GM18909 (cell line): ENCODE results near the gene PRDM1.

Experiments
- ATAC-seq: cut with Tn5 transposase; IDR thresholded peaks from one replicate; pipeline ENCODE4 v1.9.1; 2021; ENCODE audit warnings: mild to moderate bottlenecking; ENCODE audit not compliant: unreplicated experiment, poor library complexity

PRDM1 gene

DNA sequence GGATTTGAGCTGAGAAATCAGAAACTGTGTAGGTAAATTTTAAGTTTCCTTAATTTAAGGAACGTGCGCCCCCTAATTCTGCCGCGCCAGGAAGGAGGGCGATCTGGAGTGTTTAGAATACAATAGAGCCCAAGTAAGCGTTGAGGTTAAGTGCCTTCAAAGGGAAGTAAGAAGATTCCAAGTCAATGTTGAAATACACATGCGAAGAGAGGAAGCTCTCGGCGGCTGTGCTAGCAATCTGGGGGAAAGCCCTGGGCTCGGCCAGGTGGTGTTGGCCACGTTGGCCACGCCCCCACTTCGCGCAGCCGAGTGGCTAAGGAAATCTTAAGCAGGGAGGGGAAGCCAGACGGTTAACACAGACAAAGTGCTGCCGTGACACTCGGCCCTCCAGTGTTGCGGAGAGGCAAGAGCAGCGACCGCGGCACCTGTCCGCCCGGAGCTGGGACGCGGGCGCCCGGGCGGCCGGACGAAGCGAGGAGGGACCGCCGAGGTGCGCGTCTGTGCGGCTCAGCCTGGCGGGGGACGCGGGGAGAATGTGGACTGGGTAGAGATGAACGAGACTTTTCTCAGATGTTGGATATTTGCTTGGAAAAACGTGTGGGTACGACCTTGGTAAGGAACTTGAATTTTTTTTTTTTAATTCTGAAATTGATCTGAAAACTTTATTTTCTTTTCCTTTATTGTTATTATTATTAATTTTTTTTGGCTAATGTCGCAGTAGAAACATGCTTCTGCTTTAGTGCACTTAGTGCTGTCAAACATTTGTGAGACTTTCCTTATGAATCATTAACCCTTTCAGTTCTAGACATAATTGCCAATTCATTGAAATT is at the start of gene PRDM1:
Gene PRDM1, plus strand, starts transcription at position 353 of the 830 bp plus-strand sequence. Its CDS starts 218 bp downstream, at position 571.
- peak; percentile 79 for ATAC-seq

DNA sequence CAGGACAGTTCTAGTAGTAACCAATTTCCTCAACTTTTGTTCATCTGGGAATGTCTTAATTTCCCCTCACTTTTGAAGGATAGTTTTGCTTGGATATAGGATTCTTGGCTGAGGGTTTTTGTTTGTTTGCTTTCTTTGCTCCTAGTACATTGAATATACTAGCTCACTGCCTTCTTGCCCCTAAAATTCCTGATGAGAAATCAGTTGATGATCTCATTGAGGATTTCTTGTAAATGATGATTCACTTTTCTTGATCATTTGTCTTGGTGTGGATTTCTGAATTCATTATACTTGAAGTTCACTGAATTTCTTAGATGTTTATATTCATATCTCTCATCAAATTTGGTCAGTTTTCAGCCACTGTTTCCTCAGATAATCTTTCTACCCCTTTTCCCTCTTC is 49.1 kb upstream of the PRDM1 start:
- no peak for ATAC-seq

DNA sequence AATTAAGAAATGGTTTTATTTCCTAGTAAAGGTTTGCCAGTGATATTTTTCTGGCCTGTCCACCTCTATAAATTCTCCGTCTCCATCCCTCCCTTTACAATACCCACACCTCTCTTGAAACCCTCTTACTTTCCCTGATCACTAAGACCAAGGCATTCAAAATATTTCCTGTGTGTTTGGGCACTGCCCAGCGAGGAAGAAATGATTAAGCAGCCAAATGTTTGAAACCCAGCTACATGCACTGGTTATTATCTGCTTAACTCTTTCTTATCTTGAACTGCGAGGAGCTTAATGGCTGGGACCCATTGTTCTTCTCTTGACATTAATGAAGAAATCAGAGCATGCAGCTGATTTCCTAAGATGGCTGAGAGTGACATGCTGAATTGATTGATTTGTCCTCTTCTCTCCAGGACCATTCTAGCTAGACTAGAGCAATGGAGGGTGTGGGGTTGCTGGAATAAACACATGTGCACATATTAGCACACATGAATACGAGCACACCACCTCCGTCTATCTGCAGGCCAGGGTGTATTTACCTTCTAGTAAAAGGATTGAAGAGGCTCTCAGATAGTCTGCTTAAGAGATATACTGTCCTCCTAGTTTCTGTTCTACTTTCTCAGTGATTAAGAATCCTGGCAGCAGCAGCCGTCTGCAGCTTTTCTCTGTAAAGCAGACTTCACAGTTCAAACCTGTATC is 46.1 kb upstream of the PRDM1 start:
- no peak for ATAC-seq

DNA sequence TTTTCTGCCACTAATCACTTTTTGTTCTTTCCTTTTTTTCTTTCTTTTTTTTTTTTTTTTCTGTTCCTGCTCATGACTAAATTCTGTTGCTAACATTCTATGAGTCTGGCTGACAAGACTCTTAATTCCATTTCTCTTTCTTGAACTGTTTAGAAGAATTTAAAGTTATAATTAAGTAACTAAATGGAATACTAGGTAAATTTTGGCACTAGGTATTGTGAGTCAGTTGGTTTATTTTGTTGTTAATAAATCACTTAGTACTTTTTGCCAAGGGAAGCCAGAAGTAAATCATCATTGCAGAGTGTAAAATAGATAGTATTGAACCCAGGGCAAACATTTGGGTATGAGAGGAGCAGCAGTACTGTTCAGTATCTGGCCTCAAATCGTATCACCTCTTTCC is 42.0 kb upstream of the PRDM1 start:
- no peak for ATAC-seq

DNA sequence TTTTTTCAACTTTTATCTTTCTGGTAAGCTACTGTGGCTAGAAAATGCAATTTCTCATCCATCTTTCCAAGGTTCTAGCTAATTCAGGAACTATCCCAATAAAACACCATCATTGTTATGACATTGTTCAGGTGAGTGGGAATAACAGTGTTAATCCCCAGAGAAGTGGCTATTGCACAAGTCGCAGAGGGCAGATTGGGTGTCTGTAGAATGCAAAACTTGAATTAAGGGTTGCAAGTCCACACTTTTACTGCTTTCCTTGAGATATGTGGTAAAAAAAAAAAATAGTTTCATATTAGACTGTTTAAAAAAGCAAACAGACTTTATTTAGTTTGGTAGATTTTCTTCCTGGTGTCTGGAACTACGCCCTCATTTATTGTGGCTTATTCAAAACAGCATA is 41.1 kb upstream of the PRDM1 start:
- no peak for ATAC-seq

DNA sequence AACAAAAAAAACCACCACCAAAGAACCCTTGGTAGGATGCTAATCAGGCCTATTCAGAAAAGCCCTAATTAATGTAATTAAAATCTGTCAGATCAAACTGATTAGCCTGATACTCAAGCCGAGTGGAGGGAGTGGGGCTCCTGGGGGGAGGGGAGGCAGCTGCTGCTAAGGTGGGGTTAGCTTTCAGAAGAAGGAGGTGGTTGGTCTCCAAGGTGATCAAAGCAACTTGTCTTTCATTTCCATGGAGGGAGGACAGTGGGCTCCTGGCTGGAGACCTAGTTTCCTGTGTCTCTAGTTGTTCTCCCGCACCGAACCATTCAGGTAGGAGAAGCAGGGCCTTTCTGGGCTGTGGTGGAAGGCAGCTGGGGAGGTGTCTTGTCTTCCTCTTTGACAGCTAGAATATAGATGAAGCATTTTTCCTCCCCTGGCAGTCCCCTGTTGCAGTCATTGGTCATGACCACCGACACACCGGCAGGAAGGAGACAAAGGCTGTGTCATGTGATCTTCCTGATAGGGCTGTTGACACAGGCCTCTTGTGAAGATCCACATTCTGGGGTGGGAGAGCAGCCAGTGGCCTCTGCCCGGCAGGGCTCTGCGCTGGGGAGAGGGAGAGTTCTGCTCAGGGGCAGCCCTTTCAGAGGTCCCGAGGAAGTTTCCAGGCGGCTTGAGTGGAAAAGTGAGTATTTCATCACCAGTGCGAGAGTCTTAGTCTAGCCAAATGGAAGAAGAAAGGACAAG is 39.9 kb upstream of the PRDM1 start:
- no peak for ATAC-seq

DNA sequence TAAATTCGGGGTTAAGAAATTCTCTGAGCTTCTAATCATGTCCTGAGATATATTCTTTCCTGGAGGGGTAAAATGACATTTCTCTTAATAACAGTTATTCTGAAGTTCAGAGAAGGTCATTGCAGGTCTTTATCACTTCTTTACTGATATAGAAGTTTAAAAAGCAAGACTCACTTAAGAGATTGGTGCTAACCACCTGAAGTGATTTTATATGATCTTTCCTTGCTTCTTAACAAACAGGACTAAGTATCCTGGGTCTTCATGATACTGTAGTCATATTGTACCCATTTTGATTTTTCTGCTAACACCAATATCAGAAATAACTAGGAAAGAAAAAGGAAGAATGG is 39.3 kb upstream of the PRDM1 start:
- ATAC-seq: no peak

DNA sequence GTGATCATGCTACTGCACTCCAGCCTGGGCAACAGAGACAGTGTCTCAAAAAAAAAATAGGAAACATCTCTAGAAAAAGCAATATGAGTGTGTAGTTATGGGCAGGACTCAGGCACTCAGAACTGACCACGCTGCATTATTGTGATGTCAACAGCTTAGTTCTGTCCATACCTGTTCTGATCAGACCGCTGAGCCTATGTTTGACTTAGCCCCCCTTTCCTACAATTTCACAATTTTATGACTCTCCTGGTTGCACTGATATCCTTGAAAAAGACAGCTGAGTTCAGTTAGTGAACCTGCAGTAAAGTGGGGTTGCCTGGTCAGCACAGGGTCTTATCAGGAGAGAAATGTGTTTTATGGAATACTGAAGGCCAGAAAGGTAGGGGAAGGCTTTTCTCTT is 37.8 kb upstream of the PRDM1 start:
- no peak for ATAC-seq

DNA sequence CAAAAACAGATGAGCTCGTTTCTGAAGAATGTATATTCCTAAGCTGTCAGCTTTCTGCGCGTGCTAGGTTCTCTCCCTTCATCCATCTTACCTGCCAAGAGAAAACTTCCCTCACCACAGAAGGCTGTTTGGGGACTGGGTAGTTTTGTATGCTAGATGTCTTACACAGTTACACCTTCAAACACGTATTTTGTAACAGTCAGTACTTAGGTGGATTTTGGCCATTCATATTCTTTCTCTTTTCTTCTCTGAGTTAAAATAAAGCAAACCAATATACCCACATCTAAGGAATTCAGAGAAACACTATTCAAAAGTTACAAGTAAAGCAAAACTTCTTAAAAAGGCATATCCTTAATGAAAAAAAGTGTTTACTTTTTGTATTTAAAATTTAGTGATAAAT is 35.6 kb upstream of the PRDM1 start:
- no peak for ATAC-seq

DNA sequence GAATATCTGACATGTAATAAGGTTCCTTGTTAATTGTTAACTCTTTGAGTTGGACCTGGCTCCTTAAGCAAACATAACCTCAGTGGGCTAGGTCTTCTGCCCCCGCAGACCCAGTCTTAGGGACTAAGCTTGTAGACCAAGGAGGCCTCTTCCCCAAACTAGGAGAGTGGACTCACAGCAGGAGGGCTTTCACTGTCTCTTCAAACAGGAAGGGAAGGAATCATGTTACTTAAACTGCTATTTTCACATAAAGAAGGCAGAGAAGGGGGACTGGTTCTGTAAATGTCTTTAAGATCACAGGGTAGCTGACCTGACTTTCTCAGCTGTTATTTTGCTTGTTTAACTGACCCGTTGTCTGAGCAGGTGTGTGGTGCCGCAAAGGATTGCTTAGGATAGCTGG is 34.9 kb upstream of the PRDM1 start:
- ATAC-seq: no peak

DNA sequence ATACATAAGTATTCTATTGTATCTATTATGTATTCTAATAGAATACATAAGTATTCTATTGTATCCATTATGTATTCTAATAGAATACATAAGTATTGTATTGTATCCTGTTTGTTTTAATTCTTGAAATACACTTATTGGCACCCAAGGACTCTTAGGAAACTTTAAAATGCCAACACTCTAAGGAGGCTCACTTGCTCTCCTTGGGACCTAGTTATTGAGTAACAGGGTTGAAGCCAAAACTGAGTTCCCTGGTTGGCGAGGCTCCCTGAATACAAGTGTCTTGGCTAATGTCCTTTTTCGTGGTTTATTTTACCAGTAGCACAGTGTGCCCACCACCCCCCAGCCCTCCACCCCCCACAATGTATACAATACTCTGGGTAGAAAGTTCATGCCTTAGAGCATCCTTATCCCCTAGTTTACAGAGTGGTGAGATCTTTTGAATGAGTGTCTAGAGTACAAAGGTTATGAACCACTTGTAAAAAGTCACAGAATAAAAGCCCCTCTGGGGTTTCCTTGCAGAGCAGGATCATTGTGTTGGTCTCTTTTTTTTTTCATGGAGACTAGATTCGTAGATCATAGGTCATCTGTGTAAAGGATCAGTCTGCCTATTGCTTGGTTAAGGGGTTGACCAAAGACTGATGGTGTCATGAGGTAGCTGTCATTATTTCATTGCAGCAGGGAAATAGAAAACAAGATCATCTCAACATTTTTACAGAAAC is 32.5 kb upstream of the PRDM1 start:
- no peak for ATAC-seq

DNA sequence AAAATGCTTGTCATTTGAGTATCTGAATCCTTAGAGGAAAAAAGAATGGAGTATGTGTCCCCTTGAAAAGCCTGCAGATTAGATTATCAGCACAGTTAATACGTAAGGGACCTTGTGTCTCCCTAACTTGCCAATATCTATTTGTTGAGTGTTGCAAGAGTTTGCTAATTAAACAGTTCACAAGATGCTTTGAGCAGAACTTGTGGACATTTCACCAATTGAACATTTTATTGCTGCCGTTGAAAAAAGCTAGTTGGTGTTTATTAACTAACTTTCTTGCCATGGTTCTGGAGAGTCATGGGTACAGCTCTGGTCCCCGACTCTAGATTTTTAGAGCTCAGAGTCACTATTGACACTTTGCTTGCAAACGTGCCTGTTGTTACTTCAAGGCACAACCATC is 30.6 kb upstream of the PRDM1 start:
- no peak for ATAC-seq

DNA sequence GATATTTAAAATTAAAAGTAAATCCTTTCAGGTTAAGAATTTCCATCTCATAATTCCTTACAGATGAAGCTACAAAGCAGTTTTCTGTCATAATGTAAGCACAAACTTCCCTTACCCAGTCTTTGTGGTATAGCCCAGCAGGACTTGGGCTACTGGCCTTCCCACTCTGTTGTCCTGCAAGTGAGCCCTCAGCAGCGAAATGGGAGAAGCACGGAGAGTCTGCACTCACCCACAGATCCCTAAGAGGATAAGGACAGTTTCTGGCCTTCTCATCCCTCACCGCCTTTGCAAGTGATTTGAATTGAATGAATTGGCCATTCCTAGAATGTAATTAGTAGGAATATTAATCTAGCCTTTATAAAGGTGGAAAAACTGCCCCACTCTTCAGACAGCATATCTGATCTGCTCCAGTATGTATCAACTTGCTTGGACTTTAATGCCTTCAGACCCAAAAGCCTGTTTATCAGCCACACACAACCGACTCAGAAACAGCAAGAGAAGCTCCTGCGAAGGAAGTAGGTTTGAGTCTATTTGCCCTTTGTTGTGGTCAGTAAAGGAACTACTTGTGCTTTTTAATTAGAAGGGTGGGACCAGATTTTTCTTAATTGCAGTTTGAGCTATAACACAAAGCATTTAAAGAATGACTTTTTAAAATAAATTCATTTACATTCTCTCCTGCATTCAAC is 29.9 kb upstream of the PRDM1 start:
- ATAC-seq: no peak

DNA sequence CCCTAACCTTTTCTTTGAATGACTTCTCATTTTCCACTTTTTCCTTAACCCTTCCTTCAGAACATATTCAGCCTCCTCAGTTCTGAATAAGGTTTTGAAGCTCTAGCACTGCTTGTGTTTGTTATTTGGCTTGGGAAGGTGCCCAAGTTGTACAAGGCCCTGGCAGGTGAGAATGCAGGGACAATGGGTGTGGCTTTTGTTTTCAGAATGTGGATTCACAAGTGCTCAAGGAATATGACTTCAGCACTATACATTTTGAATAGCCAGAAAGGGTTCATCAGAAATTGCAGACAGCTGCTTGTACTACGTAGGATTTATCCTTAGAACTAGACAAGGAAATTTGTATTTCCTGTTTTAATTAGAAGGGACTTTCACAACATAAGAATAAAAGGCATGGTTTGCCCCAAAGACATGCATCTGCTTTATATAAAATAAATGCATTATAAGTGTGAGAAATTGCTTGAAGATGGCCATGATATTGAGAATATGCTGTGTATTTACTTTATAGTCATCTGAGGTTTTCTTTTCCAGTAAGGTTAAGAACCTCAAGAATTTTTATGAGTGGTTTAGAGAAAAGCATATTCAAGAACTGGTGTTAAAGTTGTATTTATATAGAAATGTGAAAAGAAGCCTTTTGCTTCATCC is 29.3 kb upstream of the PRDM1 start:
- ATAC-seq: no peak

DNA sequence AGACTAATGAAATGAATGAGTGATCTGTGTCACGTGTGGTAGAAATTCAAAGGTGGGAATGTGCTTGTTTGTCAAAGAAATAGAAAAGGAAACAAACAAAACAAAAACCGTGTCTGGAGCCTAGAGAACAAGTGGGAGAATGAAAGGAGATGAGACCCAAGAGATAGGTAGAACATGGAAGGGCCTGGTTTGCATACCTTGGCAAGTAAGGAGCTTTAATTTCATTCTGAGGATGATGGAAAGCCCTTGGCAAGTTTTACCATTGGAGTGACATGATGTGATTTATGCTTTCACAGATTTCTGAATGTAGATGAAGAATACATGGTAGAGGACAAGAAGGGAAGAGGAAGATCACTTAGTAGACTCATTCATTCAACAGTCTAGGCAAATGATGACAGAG is 26.8 kb upstream of the PRDM1 start:
- ATAC-seq: no peak

DNA sequence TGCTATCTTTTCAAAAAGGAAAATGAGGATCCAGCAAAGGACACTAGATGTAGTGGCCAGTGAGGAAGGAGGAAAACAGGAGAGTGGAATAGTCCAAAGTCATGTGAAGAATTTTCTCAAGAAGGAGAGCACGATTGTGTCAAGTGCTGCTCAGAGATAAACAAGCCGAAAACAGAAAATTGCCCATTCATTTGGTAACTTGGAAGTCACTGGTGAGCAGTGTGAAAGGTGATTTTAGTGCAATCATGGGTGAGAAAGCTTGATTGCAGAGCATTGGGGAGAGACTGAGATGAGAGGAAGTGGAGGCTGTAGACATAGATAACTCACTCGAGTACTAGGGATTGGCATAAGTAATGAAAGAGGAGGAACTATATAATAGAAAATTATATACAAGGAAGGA is 26.0 kb upstream of the PRDM1 start:
- ATAC-seq: no peak

DNA sequence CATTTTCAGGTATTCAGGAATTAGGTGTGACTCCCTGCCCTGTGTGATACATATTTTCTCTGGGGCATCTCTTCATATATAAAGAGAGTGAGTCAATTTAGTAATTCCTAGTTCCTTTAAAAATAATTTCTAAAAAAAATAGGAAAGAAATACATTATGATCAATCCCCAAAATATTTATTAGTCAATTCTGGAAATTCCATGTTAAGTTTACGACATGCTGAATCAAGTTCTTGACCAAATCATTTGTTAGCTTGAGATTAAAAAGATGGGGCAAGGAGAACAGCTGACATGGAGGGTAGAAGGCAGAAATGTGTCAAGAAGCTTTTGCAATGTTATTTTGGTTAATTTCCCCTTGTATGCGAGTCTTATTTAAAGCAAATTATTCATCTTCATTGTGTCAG is 22.7 kb upstream of the PRDM1 start:
- ATAC-seq: no peak

DNA sequence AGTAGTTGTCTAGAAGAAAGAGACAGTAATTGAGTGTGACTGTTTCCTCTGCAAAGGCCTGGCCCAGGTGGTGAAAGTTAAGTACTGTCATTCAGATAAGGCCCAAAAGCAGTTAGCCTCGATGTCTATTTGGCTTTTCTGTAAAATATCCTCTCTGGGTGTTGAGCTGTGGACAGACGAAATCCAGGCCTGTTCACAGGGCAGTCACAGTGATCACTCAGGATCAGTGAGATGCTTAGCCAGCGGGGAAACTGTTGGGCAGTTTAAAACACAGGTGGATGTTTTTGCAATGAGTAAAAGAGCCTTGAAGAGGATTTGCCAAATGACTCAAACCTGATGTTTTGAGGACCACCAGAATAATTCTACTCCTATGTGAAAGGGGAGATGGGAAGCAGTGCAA is 22.0 kb upstream of the PRDM1 start:
- ATAC-seq: no peak

DNA sequence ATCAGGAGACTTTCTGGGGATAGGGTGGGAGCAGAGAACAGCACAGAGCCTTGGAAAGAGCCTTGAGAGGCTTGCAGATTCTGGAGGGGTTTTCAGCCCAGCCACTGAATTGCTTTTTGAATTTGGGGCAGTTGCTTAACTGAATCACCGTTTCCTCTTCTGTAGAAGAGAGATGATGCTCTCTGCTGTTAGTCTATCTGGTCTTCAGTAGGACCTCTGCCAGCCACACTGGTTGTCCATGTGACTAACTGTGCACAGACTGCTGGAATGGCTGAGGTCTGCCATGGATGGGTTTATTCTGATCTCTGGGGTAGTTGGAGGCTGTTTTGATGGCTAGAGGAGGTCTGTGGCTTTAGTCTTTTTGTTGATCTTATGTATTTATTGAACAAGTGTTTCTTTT is 21.4 kb upstream of the PRDM1 start:
- no peak for ATAC-seq

DNA sequence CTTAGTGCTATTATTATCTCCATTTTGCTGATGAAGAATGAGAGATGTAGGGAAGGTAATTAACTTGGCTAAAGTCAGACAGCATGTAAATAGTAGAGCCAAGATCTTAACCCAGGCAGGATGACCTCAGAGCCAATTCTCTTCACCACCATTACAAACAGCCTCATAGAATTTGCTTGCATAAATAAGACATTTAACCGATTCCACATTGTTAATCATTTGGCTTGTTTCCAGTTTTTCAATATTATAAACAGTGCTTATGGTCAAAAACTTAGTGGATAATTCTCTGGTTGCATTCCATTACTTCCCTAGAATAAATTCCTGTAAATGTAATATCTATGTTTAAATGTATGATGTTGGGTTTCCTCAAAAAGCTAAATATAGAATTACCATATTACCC is 19.1 kb upstream of the PRDM1 start:
- no peak for ATAC-seq
